ENCODE measurements around the gene CYP4F2.
"Not testable (repeated sequence)": the region's sequence is repeated elsewhere in the genome, so short reads cannot be mapped to it uniquely, and the experiment has no call there.

CYP4F2 gene

DNA sequence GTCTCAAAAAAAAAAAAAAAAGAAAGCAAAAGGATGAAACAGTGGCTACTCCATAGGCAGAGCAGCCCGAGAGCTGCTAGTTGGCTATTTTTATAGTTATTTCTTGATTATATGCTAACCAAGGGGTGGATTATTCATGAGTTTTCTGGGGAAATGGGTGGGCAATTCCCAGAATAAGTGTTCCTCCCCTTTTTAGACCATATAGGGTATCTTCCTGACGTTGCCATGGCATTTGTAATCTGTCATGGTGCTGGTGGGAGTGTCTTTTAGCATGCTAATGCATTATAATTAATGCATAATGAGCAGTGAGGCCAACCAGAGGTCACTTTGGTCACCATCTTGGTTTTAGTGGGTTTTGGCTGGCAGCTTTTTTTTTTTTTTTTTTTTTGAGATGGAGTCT is 57.0 kb downstream of the CYP4F2 start:
- Mint-ChIP-seq H3K9me3 (peaks cover 78% of the 10 kb centered on the region), H3K36me3 (ENCODE audit: low read depth) (no peaks in the 10 kb centered on the region), H3K4me1 (no peaks in the 10 kb centered on the region), H3K27ac (no peak overlapping the region), H3K27me3 (ENCODE audit: low read depth, poor library complexity) (no peaks in the 10 kb centered on the region), H3K4me3 (no peak overlapping the region)
- no peak for DNase-seq
- TF ChIP-seq, protein P1, sequence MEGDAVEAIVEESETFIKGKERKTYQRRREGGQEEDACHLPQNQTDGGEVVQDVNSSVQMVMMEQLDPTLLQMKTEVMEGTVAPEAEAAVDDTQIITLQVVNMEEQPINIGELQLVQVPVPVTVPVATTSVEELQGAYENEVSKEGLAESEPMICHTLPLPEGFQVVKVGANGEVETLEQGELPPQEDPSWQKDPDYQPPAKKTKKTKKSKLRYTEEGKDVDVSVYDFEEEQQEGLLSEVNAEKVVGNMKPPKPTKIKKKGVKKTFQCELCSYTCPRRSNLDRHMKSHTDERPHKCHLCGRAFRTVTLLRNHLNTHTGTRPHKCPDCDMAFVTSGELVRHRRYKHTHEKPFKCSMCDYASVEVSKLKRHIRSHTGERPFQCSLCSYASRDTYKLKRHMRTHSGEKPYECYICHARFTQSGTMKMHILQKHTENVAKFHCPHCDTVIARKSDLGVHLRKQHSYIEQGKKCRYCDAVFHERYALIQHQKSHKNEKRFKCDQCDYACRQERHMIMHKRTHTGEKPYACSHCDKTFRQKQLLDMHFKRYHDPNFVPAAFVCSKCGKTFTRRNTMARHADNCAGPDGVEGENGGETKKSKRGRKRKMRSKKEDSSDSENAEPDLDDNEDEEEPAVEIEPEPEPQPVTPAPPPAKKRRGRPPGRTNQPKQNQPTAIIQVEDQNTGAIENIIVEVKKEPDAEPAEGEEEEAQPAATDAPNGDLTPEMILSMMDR (IDR thresholded peaks at IDR 0.05), result no peak

DNA sequence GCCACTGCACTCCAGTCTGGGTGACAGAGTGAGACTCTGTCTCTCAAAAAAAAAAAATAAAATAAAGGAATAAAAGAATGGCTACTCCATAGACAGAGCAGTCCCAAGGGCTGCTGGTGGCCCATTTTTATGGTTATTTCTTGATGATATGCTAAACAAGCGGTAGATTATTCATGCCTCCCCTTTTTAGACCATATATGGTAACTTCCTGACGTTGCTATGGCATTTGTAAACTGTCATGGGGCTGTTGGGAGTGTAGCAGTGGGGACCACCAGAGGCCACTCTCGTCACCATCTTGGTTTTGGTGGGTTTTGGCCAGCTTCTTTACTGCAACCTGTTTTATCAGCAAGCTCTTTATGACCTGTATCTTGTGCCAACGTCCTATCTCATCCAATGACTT is 58.0 kb downstream of the CYP4F2 start:
- H3K27ac Mint-ChIP-seq; H3K4me3 Mint-ChIP-seq; H3K36me3 Mint-ChIP-seq (ENCODE audit: low read depth); DNase-seq; H3K4me1 Mint-ChIP-seq; H3K27me3 Mint-ChIP-seq (ENCODE audit: low read depth, poor library complexity): not testable (repeated sequence)
- H3K9me3 Mint-ChIP-seq, result peaks cover 69% of the 10 kb centered on the region

DNA sequence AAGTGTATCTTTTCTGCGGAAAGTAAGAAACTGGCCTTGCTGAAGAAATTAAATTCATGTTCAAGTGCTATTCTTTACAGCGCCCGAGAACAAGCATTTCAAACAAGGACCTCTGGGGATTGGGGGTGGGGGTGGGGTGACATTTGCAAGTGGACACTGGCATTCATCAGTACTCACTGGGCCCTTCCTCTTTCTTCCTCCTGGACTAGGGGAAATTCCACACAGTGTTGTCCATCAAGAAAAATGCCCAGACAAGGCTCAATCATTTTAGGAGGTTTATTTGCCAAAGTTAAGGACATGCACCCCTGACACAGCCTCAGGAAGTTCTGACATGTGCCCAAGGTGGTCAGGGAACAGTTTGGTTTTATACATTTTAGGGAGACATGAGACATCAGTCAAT is 59.5 kb downstream of the CYP4F2 start:
- no peak overlapping the region for H3K4me3 Mint-ChIP-seq
- no peaks in the 10 kb centered on the region for H3K27me3 Mint-ChIP-seq (ENCODE audit: low read depth, poor library complexity)
- no peaks in the 10 kb centered on the region for H3K4me1 Mint-ChIP-seq
- H3K9me3 Mint-ChIP-seq, result peaks cover 59% of the 10 kb centered on the region
- TF ChIP-seq, protein P1 (IDR thresholded peaks at IDR 0.05), result no peak
- DNase-seq, result no peak
- H3K27ac Mint-ChIP-seq, result no peak overlapping the region
- H3K36me3 Mint-ChIP-seq (ENCODE audit: low read depth), result no peaks in the 10 kb centered on the region

DNA sequence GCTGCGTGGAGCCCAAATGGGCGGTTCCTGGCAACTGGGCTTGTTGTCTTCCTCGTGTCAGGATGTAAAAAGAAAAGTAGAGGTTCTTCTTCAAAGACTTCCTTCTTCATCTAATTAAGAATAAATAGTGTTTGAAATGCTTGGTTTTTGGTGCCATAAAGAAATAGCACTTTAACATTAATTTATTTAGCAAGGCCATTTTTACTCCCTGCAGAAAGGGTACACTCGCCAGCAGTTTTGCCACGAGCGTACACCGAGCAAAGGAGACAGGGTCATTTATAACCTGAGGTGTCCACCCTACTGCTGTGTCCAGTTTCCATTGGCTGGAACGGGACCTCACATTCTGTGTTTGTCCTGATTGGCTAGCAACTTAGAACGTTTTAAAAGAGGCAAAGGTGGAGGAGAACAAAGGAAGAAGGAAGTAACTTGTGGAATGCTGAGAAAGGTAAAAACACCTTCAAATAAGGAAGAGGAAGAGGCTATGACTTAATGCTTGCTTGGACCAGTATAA is 60.6 kb downstream of the CYP4F2 start:
- no peaks in the 10 kb centered on the region for H3K4me1 Mint-ChIP-seq
- no peak overlapping the region for H3K4me3 Mint-ChIP-seq

DNA sequence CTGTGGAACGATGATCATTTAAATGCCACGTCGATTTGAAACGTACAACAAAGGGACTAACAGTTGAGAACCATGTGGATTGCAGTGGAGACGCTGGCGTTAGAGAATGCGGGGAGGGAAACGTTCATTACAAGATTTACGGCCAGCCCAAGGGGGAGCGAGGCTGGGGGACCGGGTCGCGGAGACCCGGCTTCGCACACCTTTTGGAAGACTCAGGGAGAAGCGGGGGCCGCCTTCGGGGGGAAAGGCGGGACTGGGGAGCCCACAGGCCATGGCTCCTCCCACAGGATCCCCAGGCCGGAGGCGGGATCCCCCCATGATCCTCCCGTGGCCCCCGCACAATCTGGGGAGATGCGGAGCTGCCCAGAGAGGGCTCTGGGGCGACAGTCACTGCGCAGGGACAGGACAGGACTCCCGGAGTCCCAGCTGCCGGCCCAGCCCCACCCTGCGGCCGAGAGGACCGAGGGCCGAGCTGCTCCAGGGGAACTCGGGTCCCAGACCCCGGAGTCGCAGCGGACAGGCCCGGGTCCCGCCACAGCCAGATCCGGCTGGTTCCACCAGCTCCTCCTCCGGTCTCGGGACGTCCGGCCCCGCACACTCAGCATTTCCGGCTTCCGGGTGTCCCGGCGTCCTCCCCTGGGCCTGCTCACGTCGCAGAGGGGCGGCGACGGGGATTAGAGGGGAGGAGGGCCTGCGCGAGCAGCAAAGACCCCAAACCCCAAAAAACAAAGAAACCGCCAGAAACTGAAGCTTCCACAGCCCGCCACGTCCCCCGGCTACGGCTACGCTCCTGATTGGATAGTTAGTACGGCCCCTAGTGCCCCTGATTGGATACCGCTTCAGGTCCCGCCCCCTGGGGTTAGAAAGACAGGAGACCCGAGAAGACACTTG is 61.3 kb downstream of the CYP4F2 start:
- no peak for DNase-seq
- no peaks in the 10 kb centered on the region for H3K36me3 Mint-ChIP-seq (ENCODE audit: low read depth)
- H3K27ac Mint-ChIP-seq, result no peak overlapping the region
- H3K4me3 Mint-ChIP-seq, result no peak overlapping the region
- peaks cover 44% of the 10 kb centered on the region for H3K9me3 Mint-ChIP-seq
- no peaks in the 10 kb centered on the region for H3K4me1 Mint-ChIP-seq
- no peaks in the 10 kb centered on the region for H3K27me3 Mint-ChIP-seq (ENCODE audit: low read depth, poor library complexity)
- TF ChIP-seq, protein P1 (IDR thresholded peaks at IDR 0.05), result no peak

More for the DNA sequence above, 60.6 kb downstream of the CYP4F2 start:
- DNase-seq, result no peak
- no peak overlapping the region for H3K27ac Mint-ChIP-seq
- H3K27me3 Mint-ChIP-seq (ENCODE audit: low read depth, poor library complexity), result no peaks in the 10 kb centered on the region
- TF ChIP-seq, protein P1 (IDR thresholded peaks at IDR 0.05), result no peak
- peaks cover 51% of the 10 kb centered on the region for H3K9me3 Mint-ChIP-seq
- H3K36me3 Mint-ChIP-seq (ENCODE audit: low read depth), result no peaks in the 10 kb centered on the region

DNA sequence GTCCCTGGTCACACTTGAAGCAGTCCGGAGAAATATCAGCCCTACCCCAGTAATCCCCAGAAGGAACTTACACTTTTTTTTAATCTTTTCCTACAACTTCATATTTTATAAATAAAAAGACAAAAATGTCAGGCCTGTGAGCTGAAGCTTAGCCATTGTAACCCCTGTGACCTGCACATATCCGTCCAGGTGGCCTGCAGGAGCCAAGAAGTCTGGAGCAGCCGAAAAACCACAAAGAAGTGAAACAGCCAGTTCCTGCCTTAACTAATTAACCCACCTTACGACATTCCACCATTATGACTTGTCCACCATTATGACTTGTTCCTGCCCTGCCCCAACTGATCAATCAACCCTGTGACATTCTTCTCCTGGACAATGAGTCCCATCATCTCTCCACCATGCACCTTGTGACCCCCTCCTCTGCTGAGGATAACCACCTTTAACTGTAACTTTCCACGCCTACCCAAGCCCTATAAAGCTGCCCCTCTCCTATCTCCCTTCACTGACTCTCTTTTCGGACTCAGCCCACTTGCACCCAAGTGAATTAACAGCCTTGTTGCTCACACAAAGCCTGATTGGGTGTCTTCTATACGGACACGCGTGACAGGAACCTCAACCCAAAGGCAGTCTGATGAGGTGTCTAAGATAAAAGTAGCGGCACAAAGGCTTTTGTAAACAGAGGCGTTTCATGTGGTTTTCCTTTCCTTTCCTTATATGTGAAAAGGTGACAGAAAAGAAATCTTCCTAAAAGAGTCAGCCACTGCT is 62.1 kb downstream of the CYP4F2 start:
- not testable (repeated sequence) for H3K36me3 Mint-ChIP-seq (ENCODE audit: low read depth); H3K27me3 Mint-ChIP-seq (ENCODE audit: low read depth, poor library complexity); H3K27ac Mint-ChIP-seq; H3K4me3 Mint-ChIP-seq; DNase-seq; H3K4me1 Mint-ChIP-seq
- peaks cover 37% of the 10 kb centered on the region for H3K9me3 Mint-ChIP-seq

DNA sequence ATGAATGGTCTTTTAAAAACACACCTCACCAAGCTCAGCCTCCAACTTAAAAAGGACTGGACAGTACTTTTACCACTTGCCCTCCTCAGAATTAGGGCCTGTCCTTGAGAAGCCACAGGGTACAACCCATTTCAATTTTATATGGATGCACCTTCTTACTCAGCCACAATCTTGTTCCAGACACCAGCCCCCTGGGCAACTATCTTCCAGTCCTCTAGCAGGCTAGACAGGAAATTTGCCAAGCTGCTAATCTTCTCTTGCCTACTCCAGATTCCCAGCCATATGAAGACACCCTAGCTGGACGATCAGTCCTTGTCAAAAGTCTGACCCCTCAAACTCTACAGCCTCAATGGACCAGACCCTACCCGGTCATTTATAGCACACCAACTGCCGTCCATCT is 63.6 kb downstream of the CYP4F2 start:
- not testable (repeated sequence) for H3K4me1 Mint-ChIP-seq; H3K36me3 Mint-ChIP-seq (ENCODE audit: low read depth); DNase-seq; H3K27me3 Mint-ChIP-seq (ENCODE audit: low read depth, poor library complexity); H3K4me3 Mint-ChIP-seq; H3K27ac Mint-ChIP-seq
- H3K9me3 Mint-ChIP-seq, result peaks cover 22% of the 10 kb centered on the region

All from nephron progenitor cell (in vitro differentiated cells).